K562 (cell line): ENCODE results near the gene KMT5C. TPM values are rescaled to one million over a fixed set of nuclear protein-coding genes. Genes with fewer than 3 reads are reported as not detected.

ENCODE experiments used
- BRCA1 ChIP-seq, 2 experiments: fragments of 450-650 bp in 1 of 2; sonication (generic) in 1 of 2; formaldehyde crosslinking in 1 of 2; IDR thresholded peaks; 2 replicates each; pipeline versions ENCODE4 v1.5.0 to v1.6.1; 2017 to 2020; ENCODE audit warnings: mild to moderate bottlenecking in 1 of 2, missing genetic modification reagents in 1 of 2
- CHD1 ChIP-seq: fragments of 200-600 bp; sonication (generic); IDR thresholded peaks from one replicate; pipeline ENCODE4 v1.6.1; 2012; ENCODE audit warnings: mild to moderate bottlenecking, moderate library complexity, low read length, inconsistent platforms
- ERF ChIP-seq: fragments of 450-650 bp; formaldehyde crosslinking; IDR thresholded peaks from 2 replicates; pipeline ENCODE4 v1.4.0; 2020; ENCODE audit warnings: mild to moderate bottlenecking, mixed read lengths
- FOXJ2 ChIP-seq: fragments of 200-800 bp; sonication (Bioruptor generic); IDR thresholded peaks from 2 replicates; pipeline ENCODE4 v1.6.1; 2016; ENCODE audit warnings: missing genetic modification characterization, missing compliant biosample characterization
- HDAC8 ChIP-seq: fragments of 450-650 bp; IDR thresholded peaks from 2 replicates; pipeline ENCODE4 v1.6.1; 2016; ENCODE audit warnings: mild to moderate bottlenecking, missing genetic modification characterization, moderate library complexity, missing compliant biosample characterization
- MAFF ChIP-seq: IDR thresholded peaks from 2 replicates; pipeline ENCODE4 v1.6.1; 2012; ENCODE audit warnings: low read length, improper control_type of control experiment
- MAFG ChIP-seq: fragments of 450-650 bp; conservative IDR thresholded peaks from 2 replicates; pipeline ENCODE4 v1.6.1; 2016; ENCODE audit warnings: missing genetic modification characterization, missing compliant biosample characterization
- NRF1 ChIP-seq, 2 experiments: fragments of 450-650 bp; IDR thresholded peaks in 1 of 2; conservative IDR thresholded peaks in 1 of 2; 2 replicates each; pipeline ENCODE4 v1.6.1; 2014; ENCODE audit warnings: mild to moderate bottlenecking in 2 of 2
- PURB ChIP-seq: sonication (generic); formaldehyde crosslinking; IDR thresholded peaks from 2 replicates; pipeline ENCODE4 v1.9.0; 2021; ENCODE audit warnings: low read depth, mild to moderate bottlenecking, missing genetic modification reagents
- SUPT5H ChIP-seq: fragments of 450-650 bp; IDR thresholded peaks from 2 replicates; pipeline ENCODE4 v1.6.1; 2016
- TCF3 ChIP-seq: sonication (generic); formaldehyde crosslinking; IDR thresholded peaks from 2 replicates; pipeline ENCODE4 v1.4.0; 2020; ENCODE audit warnings: mild to moderate bottlenecking, missing genetic modification reagents
- YY1 ChIP-seq, 3 experiments: IDR thresholded peaks; 2 replicates each; pipeline ENCODE4 v1.6.1; 2011; ENCODE audit warnings: low read length in 2 of 3, mild to moderate bottlenecking in 2 of 3, moderate library complexity in 2 of 3, borderline replicate concordance in 1 of 3, control low read depth in 1 of 3, low read depth in 1 of 3; ENCODE audit not compliant: insufficient read depth in 3 of 3, insufficient replicate concordance in 2 of 3, control insufficient read depth in 1 of 3, insufficient read length in 1 of 3; ENCODE audit errors: extremely low read depth in 1 of 3
- ZBTB11 ChIP-seq, 3 experiments: fragments of 200-800 bp in 1 of 3; fragments of 250-450 bp in 1 of 3; fragments of 450-650 bp in 1 of 3; sonication (Bioruptor Pico) in 1 of 3; sonication (Bioruptor generic) in 1 of 3; formaldehyde crosslinking in 1 of 3; IDR thresholded peaks; 2 replicates each; pipeline versions ENCODE4 v1.6.1 to v1.8.0; 2016 to 2022; ENCODE audit warnings: mild to moderate bottlenecking in 2 of 3, missing genetic modification characterization in 2 of 3, missing compliant biosample characterization in 1 of 3, moderate library complexity in 1 of 3
- ZC3H8 ChIP-seq: fragments of 450-650 bp; IDR thresholded peaks from 2 replicates; pipeline ENCODE4 v1.6.1; 2017
- ZFX ChIP-seq: sonication (generic); formaldehyde crosslinking; IDR thresholded peaks from 2 replicates; pipeline ENCODE4 v1.8.0; 2022; ENCODE audit warnings: mild to moderate bottlenecking, missing genetic modification reagents, moderate library complexity
- ZKSCAN1 ChIP-seq: fragments of 150-350 bp; IDR thresholded peaks from 2 replicates; pipeline ENCODE4 v1.6.1; 2016; ENCODE audit warnings: low read depth, low read length
- ZNF561 ChIP-seq: fragments of 450-650 bp; formaldehyde crosslinking; conservative IDR thresholded peaks from 2 replicates; pipeline ENCODE4 v1.4.0; 2020; ENCODE audit warnings: mild to moderate bottlenecking, moderate library complexity
- polyA plus RNA-seq, 8 experiments: library from polyadenylated mRNA; depleted of rRNA in 4 of 8; stranded (reverse) in 5 of 8; unstranded in 3 of 8; fragments of >200 nt; fragmentation: Nextera tagmentation in 2 of 8; fragmentation: Illumina TruSeq in 1 of 8; extraction: Ambion mirVana in 2 of 8; extraction: Trizol in 1 of 8; gene quantifications; 2 replicates each; pipeline versions ENCODE4 v1.2.1 to v1.2.3, GENCODE V29; 2011 to 2014; ENCODE audit warnings: inconsistent platforms in 1 of 8, missing spikeins in 1 of 8
- total RNA-seq, 7 experiments: library from RNA; depleted of rRNA in 6 of 7; stranded (reverse); fragments of >200 nt in 6 of 7; fragmentation: Illumina TruSeq in 2 of 7; extraction: Trizol in 2 of 7; gene quantifications; 2 replicates each; pipeline versions ENCODE4 v1.2.1 to v1.2.3, GENCODE V29; 2011 to 2021; ENCODE audit warnings: low replicate concordance in 1 of 7
- TF ChIP-seq, protein P1 (sequence below): fragments of 450-650 bp; IDR thresholded peaks from 2 replicates; pipeline ENCODE4 v1.6.1; 2018; ENCODE audit warnings: mild to moderate bottlenecking, low read depth; ENCODE audit not compliant: partially characterized antibody
- TF ChIP-seq, protein P2 (sequence below), 2 experiments: fragments of 200-800 bp in 1 of 2; sonication (Bioruptor generic) in 1 of 2; sonication (generic) in 1 of 2; formaldehyde crosslinking in 1 of 2; IDR thresholded peaks in 1 of 2; conservative IDR thresholded peaks in 1 of 2; 2 replicates each; pipeline versions ENCODE4 v1.5.0 to v1.6.1; 2016 to 2020; ENCODE audit warnings: missing compliant biosample characterization in 1 of 2, missing genetic modification characterization in 1 of 2, missing genetic modification reagents in 1 of 2

The KMT5C gene
- total and polyA plus RNA-seq, 9 of the 15 experiments (the other 6 are each of a cell fraction or from before 2014, with no cell fraction given), result 0.15 to 53.5 (median 16.6) TPM

GRCh38 chr19:55383279-55384130 is 43.8 kb downstream of the KMT5C start (continued):
- TF ChIP-seq ZBTB11 (CRISPR knock-in tag; IDR thresholded peaks at IDR 0.05) (peak in 1 of 3 experiments; percentile 42; a peak in 1 of 6 replicates), YY1 (IDR thresholded peaks at IDR 0.05; ENCODE audit: borderline replicate concordance in 1 of 3, control insufficient read depth in 1 of 3, extremely low read depth in 1 of 3, insufficient read depth in 3 of 3, insufficient read length in 1 of 3, insufficient replicate concordance in 2 of 3, low read depth in 1 of 3, low read length in 2 of 3) (peak in 2 of 3 experiments; percentile 15 to 31), ERF (CRISPR knock-in tag) (no peak), TCF3 (CRISPR knock-in tag) (no peak), ZC3H8 (no peak), HDAC8 (tag) (no peak), FOXJ2 (no peak), BRCA1 (IDR thresholded peaks at IDR 0.05) (no peak), BRCA1 (CRISPR knock-in tag; IDR thresholded peaks at IDR 0.05) (no peak), NRF1 (conservative IDR thresholded peaks at IDR 0.05 in 1 of 2, IDR thresholded peaks at IDR 0.05 in 1 of 2) (peak in 1 of 2 experiments; percentile 28; a peak in 2 of 4 replicates), MAFG (tag) (no peak), MAFF (no peak), ZFX (CRISPR knock-in tag) (peak; percentile 63), ZNF561 (CRISPR knock-in tag) (no peak), SUPT5H (no peak), PURB (CRISPR knock-in tag) (no peak), CHD1 (no peak), ZKSCAN1 (no peak)
- TF ChIP-seq, protein P1, sequence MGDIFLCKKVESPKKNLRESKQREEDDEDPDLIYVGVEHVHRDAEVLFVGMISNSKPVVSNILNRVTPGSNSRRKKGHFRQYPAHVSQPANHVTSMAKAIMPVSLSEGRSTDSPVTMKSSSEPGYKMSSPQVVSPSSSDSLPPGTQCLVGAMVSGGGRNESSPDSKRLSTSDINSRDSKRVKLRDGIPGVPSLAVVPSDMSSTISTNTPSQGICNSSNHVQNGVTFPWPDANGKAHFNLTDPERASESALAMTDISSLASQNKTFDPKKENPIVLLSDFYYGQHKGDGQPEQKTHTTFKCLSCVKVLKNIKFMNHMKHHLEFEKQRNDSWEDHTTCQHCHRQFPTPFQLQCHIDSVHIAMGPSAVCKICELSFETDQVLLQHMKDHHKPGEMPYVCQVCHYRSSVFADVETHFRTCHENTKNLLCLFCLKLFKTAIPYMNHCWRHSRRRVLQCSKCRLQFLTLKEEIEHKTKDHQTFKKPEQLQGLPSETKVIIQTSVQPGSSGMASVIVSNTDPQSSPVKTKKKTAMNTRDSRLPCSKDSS, result no peak
- TF ChIP-seq, protein P2, sequence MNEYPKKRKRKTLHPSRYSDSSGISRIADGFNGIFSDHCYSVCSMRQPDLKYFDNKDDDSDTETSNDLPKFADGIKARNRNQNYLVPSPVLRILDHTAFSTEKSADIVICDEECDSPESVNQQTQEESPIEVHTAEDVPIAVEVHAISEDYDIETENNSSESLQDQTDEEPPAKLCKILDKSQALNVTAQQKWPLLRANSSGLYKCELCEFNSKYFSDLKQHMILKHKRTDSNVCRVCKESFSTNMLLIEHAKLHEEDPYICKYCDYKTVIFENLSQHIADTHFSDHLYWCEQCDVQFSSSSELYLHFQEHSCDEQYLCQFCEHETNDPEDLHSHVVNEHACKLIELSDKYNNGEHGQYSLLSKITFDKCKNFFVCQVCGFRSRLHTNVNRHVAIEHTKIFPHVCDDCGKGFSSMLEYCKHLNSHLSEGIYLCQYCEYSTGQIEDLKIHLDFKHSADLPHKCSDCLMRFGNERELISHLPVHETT (CRISPR knock-in tag; conservative IDR thresholded peaks at IDR 0.05 in 1 of 2, IDR thresholded peaks at IDR 0.05 in 1 of 2), result peak in 1 of 2 experiments; percentile 53; a peak in 1 of 4 replicates
